GM23338 (cell line): Measurements from ENCODE around the gene RIPOR3. TPM values are rescaled to one million over a fixed set of nuclear protein-coding genes. Genes with fewer than 3 reads are reported as not detected.

Source experiments
- ATAC-seq: fragments of 200-7000 bp; cut with Tn5 transposase; 3 replicates; pipeline ENCODE4 v1.9.1; 2020
- DNase-seq: peaks from one replicate; pipeline ENCODE4 v3.0.0-alpha.2; 2015; ENCODE audit warnings: low spot score
- H2AFZ ChIP-seq: fragments of 200-600 bp; sonication (generic); 2 replicates; pipeline ENCODE4 v1.8.0; 2016; ENCODE audit warnings: antibody characterized with exemption, mild to moderate bottlenecking, moderate library complexity
- H3F3A ChIP-seq: fragments of 200-600 bp; sonication (generic); replicated peaks from 2 replicates; pipeline ENCODE4 v1.8.0; 2017; ENCODE audit warnings: antibody characterized with exemption, mixed run types, low read depth
- H3K27ac ChIP-seq: fragments of 200-600 bp; sonication (generic); 2 replicates; pipeline ENCODE4 v1.6.1; 2016; ENCODE audit warnings: low read depth
- H3K27me3 ChIP-seq: fragments of 200-600 bp; sonication (generic); 2 replicates; pipeline ENCODE4 v1.8.0; 2016; ENCODE audit warnings: mild to moderate bottlenecking, mixed run types, moderate library complexity; ENCODE audit not compliant: insufficient read depth
- H3K36me3 ChIP-seq: fragments of 200-600 bp; sonication (generic); 2 replicates; pipeline ENCODE4 v1.8.0; 2016; ENCODE audit warnings: mild to moderate bottlenecking; ENCODE audit not compliant: insufficient read depth
- H3K4me1 ChIP-seq: fragments of 200-600 bp; sonication (generic); 2 replicates; pipeline ENCODE4 v1.8.0; 2016; ENCODE audit warnings: mild to moderate bottlenecking, moderate library complexity; ENCODE audit not compliant: insufficient read depth
- H3K4me2 ChIP-seq: fragments of 200-600 bp; sonication (generic); 2 replicates; pipeline ENCODE4 v1.7.1; 2017; ENCODE audit warnings: mixed run types
- H3K4me3 ChIP-seq: fragments of 200-600 bp; sonication (generic); 2 replicates; pipeline ENCODE4 v1.6.1; 2016; ENCODE audit warnings: mixed run types
- H3K79me2 ChIP-seq: fragments of 200-600 bp; sonication (generic); replicated peaks from 2 replicates; pipeline ENCODE4 v1.8.0; 2017; ENCODE audit warnings: mild to moderate bottlenecking; ENCODE audit not compliant: insufficient read depth
- H3K9me2 ChIP-seq: fragments of 200-600 bp; sonication (generic); 2 replicates; pipeline ENCODE4 v1.8.0; 2017; ENCODE audit not compliant: insufficient read depth
- H4K20me1 ChIP-seq: fragments of 200-600 bp; sonication (generic); replicated peaks from 2 replicates; pipeline ENCODE4 v1.8.0; 2017; ENCODE audit warnings: mild to moderate bottlenecking; ENCODE audit not compliant: insufficient read depth
- H3K27ac Mint-ChIP-seq: 2 replicates; pipeline ENCODE4 v1.8.0; 2020; ENCODE audit warnings: inconsistent platforms, mild to moderate bottlenecking, moderate library complexity, mixed read lengths
- H3K27me3 Mint-ChIP-seq: 3 replicates; pipeline ENCODE4 v1.8.0; 2022; ENCODE audit warnings: low read depth, mild to moderate bottlenecking, moderate library complexity, mixed read lengths, inconsistent platforms; ENCODE audit not compliant: insufficient read depth, poor library complexity
- H3K36me3 Mint-ChIP-seq: 3 replicates; pipeline ENCODE4 v1.8.0; 2021; ENCODE audit warnings: low read depth, mild to moderate bottlenecking, inconsistent platforms, moderate library complexity, mixed read lengths
- H3K4me1 Mint-ChIP-seq: 3 replicates; pipeline ENCODE4 v1.8.0; 2020; ENCODE audit warnings: mild to moderate bottlenecking, inconsistent platforms, mixed read lengths
- H3K4me3 Mint-ChIP-seq: 3 replicates; pipeline ENCODE4 v1.8.0; 2021; ENCODE audit warnings: moderate library complexity, mild to moderate bottlenecking, inconsistent platforms, mixed read lengths
- H3K9me3 Mint-ChIP-seq: 3 replicates; pipeline ENCODE4 v1.8.0; 2020; ENCODE audit warnings: moderate library complexity, mild to moderate bottlenecking, inconsistent platforms, mixed read lengths
- CREB1 ChIP-seq: fragments of 250-450 bp; sonication (Bioruptor Pico); IDR thresholded peaks from 2 replicates; pipeline ENCODE4 v1.5.0; 2020; ENCODE audit warnings: low read depth, mild to moderate bottlenecking, moderate library complexity
- CTCF ChIP-seq, 2 experiments: fragments of 200-600 bp in 1 of 2; sonication (generic) in 1 of 2; conservative IDR thresholded peaks; 2 replicates each; pipeline versions ENCODE4 v1.5.1 to v1.6.1; 2016 to 2017; ENCODE audit warnings: antibody characterized with exemption in 2 of 2, low read depth in 2 of 2, mild to moderate bottlenecking in 2 of 2, moderate library complexity in 1 of 2
- EZH2 ChIP-seq: fragments of 200-600 bp; sonication (generic); IDR thresholded peaks from one replicate; pipeline ENCODE4 v1.8.0; 2017; ENCODE audit warnings: antibody characterized with exemption, mild to moderate bottlenecking, low read depth; ENCODE audit not compliant: unreplicated experiment
- EZH2phosphoT487 ChIP-seq: fragments of 200-600 bp; sonication (generic); IDR thresholded peaks from one replicate; pipeline ENCODE4 v1.8.1; 2018; ENCODE audit warnings: antibody characterized with exemption; ENCODE audit not compliant: unreplicated experiment
- JUNB ChIP-seq: IDR thresholded peaks from one replicate; pipeline ENCODE4 v1.6.1; 2016; ENCODE audit warnings: antibody characterized with exemption; ENCODE audit not compliant: unreplicated experiment
- NANOG ChIP-seq: IDR thresholded peaks from 2 replicates; pipeline ENCODE4 v1.6.1; 2016; ENCODE audit warnings: antibody characterized with exemption, borderline replicate concordance
- POLR2AphosphoS5 ChIP-seq: IDR thresholded peaks from 2 replicates; pipeline ENCODE4 v1.6.1; 2016; ENCODE audit warnings: antibody characterized with exemption, low read depth
- STAT1 ChIP-seq: IDR thresholded peaks from one replicate; pipeline ENCODE4 v1.6.1; 2016; ENCODE audit warnings: antibody characterized with exemption; ENCODE audit not compliant: unreplicated experiment
- ZNF114 ChIP-seq: fragments of 250-450 bp; sonication (Bioruptor Pico); IDR thresholded peaks from 2 replicates; pipeline ENCODE4 v1.5.0; 2020; ENCODE audit warnings: mild to moderate bottlenecking, moderate library complexity
- ZNF331 ChIP-seq: fragments of 250-450 bp; sonication (Bioruptor Pico); IDR thresholded peaks from 2 replicates; pipeline ENCODE4 v1.5.0; 2020; ENCODE audit warnings: low read depth, mild to moderate bottlenecking, moderate library complexity
- polyA plus RNA-seq: library from polyadenylated mRNA; unstranded; fragments of >200 nt; fragmentation: Nextera tagmentation; extraction: Ambion mirVana; gene quantifications from 2 replicates; pipeline ENCODE4 v1.2.1, GENCODE V29; 2016
- total RNA-seq: library from RNA; depleted of rRNA; stranded (reverse); fragments of >200 nt; shearing (Covaris generic); gene quantifications from 2 replicates; pipeline ENCODE4 v1.2.3, GENCODE V29; 2014
- TF ChIP-seq, protein P1 (sequence below): IDR thresholded peaks from one replicate; pipeline ENCODE4 v1.6.1; 2018; ENCODE audit warnings: antibody characterized with exemption; ENCODE audit not compliant: unreplicated experiment
- TF ChIP-seq, protein P2 (sequence below): fragments of 250-450 bp; sonication (Bioruptor Pico); IDR thresholded peaks from 2 replicates; pipeline ENCODE4 v1.5.0; 2020; ENCODE audit warnings: mild to moderate bottlenecking, moderate library complexity
- TF ChIP-seq, protein P3 (sequence below): IDR thresholded peaks from 2 replicates; pipeline ENCODE4 v1.6.1; 2016; ENCODE audit warnings: antibody characterized with exemption

The RIPOR3 gene
- total and polyA plus RNA-seq, 2 experiments from 2014 or later = 4.9 to 6.3 TPM

- peaks cover 16% of the 10 kb centered on the region for H3K4me1 Mint-ChIP-seq
- Histone ChIP-seq H3K4me3 (no peak overlapping the region), H3K27me3 (no peaks in the 10 kb centered on the region), H4K20me1 (no peaks in the 10 kb centered on the region), H3K36me3 (no peaks in the 10 kb centered on the region), H3K4me1 (no peaks in the 10 kb centered on the region), H3K79me2 (no peaks in the 10 kb centered on the region), H3K27ac (no peak overlapping the region), H3K9me2 (no peaks in the 10 kb centered on the region), H3K4me2 (no peak overlapping the region), H3F3A (no peaks in the 10 kb centered on the region; the same call in 1 of the 2 replicates), H2AFZ (no peak overlapping the region)
- no peak overlapping the region for H3K4me3 Mint-ChIP-seq
- no peak for DNase-seq
- ATAC-seq = no peak
- no peak for TF ChIP-seq CREB1
- no peak for TF ChIP-seq ZNF331
- TF ChIP-seq STAT1 = no peak
- TF ChIP-seq POLR2AphosphoS5 = no peak
- TF ChIP-seq CTCF (conservative IDR thresholded peaks at IDR 0.05; ENCODE audit: low read depth in 2 of 2) = no peak
- no peak for TF ChIP-seq NANOG
- no peak for TF ChIP-seq EZH2
- no peak for TF ChIP-seq JUNB
- TF ChIP-seq, protein P1, sequence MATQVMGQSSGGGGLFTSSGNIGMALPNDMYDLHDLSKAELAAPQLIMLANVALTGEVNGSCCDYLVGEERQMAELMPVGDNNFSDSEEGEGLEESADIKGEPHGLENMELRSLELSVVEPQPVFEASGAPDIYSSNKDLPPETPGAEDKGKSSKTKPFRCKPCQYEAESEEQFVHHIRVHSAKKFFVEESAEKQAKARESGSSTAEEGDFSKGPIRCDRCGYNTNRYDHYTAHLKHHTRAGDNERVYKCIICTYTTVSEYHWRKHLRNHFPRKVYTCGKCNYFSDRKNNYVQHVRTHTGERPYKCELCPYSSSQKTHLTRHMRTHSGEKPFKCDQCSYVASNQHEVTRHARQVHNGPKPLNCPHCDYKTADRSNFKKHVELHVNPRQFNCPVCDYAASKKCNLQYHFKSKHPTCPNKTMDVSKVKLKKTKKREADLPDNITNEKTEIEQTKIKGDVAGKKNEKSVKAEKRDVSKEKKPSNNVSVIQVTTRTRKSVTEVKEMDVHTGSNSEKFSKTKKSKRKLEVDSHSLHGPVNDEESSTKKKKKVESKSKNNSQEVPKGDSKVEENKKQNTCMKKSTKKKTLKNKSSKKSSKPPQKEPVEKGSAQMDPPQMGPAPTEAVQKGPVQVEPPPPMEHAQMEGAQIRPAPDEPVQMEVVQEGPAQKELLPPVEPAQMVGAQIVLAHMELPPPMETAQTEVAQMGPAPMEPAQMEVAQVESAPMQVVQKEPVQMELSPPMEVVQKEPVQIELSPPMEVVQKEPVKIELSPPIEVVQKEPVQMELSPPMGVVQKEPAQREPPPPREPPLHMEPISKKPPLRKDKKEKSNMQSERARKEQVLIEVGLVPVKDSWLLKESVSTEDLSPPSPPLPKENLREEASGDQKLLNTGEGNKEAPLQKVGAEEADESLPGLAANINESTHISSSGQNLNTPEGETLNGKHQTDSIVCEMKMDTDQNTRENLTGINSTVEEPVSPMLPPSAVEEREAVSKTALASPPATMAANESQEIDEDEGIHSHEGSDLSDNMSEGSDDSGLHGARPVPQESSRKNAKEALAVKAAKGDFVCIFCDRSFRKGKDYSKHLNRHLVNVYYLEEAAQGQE = no peak
- TF ChIP-seq, protein P2, sequence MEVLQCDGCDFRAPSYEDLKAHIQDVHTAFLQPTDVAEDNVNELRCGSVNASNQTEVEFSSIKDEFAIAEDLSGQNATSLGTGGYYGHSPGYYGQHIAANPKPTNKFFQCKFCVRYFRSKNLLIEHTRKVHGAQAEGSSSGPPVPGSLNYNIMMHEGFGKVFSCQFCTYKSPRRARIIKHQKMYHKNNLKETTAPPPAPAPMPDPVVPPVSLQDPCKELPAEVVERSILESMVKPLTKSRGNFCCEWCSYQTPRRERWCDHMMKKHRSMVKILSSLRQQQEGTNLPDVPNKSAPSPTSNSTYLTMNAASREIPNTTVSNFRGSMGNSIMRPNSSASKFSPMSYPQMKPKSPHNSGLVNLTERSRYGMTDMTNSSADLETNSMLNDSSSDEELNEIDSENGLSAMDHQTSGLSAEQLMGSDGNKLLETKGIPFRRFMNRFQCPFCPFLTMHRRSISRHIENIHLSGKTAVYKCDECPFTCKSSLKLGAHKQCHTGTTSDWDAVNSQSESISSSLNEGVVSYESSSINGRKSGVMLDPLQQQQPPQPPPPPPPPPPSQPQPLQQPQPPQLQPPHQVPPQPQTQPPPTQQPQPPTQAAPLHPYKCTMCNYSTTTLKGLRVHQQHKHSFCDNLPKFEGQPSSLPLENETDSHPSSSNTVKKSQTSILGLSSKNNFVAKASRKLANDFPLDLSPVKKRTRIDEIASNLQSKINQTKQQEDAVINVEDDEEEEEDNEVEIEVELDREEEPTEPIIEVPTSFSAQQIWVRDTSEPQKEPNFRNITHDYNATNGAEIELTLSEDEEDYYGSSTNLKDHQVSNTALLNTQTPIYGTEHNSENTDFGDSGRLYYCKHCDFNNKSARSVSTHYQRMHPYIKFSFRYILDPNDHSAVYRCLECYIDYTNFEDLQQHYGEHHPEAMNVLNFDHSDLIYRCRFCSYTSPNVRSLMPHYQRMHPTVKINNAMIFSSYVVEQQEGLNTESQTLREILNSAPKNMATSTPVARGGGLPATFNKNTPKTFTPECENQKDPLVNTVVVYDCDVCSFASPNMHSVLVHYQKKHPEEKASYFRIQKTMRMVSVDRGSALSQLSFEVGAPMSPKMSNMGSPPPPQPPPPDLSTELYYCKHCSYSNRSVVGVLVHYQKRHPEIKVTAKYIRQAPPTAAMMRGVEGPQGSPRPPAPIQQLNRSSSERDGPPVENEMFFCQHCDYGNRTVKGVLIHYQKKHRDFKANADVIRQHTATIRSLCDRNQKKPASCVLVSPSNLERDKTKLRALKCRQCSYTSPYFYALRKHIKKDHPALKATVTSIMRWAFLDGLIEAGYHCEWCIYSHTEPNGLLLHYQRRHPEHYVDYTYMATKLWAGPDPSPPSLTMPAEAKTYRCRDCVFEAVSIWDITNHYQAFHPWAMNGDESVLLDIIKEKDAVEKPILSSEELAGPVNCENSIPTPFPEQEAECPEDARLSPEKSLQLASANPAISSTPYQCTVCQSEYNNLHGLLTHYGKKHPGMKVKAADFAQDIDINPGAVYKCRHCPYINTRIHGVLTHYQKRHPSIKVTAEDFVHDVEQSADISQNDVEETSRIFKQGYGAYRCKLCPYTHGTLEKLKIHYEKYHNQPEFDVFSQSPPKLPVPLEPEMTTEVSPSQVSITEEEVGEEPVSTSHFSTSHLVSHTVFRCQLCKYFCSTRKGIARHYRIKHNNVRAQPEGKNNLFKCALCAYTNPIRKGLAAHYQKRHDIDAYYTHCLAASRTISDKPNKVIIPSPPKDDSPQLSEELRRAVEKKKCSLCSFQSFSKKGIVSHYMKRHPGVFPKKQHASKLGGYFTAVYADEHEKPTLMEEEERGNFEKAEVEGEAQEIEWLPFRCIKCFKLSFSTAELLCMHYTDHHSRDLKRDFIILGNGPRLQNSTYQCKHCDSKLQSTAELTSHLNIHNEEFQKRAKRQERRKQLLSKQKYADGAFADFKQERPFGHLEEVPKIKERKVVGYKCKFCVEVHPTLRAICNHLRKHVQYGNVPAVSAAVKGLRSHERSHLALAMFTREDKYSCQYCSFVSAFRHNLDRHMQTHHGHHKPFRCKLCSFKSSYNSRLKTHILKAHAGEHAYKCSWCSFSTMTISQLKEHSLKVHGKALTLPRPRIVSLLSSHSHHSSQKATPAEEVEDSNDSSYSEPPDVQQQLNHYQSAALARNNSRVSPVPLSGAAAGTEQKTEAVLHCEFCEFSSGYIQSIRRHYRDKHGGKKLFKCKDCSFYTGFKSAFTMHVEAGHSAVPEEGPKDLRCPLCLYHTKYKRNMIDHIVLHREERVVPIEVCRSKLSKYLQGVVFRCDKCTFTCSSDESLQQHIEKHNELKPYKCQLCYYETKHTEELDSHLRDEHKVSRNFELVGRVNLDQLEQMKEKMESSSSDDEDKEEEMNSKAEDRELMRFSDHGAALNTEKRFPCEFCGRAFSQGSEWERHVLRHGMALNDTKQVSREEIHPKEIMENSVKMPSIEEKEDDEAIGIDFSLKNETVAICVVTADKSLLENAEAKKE (CRISPR knock-in tag) = no peak
- no peak for TF ChIP-seq ZNF114 (CRISPR knock-in tag)
- TF ChIP-seq, protein P3, sequence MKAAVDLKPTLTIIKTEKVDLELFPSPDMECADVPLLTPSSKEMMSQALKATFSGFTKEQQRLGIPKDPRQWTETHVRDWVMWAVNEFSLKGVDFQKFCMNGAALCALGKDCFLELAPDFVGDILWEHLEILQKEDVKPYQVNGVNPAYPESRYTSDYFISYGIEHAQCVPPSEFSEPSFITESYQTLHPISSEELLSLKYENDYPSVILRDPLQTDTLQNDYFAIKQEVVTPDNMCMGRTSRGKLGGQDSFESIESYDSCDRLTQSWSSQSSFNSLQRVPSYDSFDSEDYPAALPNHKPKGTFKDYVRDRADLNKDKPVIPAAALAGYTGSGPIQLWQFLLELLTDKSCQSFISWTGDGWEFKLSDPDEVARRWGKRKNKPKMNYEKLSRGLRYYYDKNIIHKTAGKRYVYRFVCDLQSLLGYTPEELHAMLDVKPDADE = no peak
- no peak for TF ChIP-seq EZH2phosphoT487
- no peaks in the 10 kb centered on the region; the same call in 2 of the 3 replicates for H3K9me3 Mint-ChIP-seq
- no peak overlapping the region for H3K27ac Mint-ChIP-seq
- H3K27me3 Mint-ChIP-seq = peaks cover 18% of the 10 kb centered on the region
- H3K36me3 Mint-ChIP-seq = no peaks in the 10 kb centered on the region
Observed at GRCh38 chr20:50666709-50667298, 24.5 kb downstream of the RIPOR3 start.
